ENCODE measurements around the gene PPIP5K2.

Gene PPIP5K2

DNA sequence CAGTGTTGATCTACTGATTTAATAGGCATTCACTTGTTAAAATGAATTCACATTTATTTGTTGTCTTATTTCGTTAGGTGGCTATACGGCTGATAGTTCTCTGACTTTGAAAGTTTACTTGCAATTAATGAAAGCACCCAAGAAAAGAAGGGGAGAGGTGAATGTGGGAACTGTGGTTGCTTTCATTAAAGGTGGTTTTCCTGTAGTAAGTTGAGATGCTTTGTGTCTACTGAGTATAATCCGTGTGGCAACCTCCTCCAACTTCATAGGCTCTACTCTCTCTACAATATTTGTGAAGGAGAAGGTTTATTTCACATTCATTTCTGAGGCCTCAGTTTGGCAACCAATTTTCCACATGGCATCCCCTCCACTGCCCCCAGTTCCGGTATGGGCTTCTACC lies 125.7 kb downstream of the PPIP5K2 start:
- DNase-seq (ENCODE audit: low read depth in 2 of 2): no peak

DNA sequence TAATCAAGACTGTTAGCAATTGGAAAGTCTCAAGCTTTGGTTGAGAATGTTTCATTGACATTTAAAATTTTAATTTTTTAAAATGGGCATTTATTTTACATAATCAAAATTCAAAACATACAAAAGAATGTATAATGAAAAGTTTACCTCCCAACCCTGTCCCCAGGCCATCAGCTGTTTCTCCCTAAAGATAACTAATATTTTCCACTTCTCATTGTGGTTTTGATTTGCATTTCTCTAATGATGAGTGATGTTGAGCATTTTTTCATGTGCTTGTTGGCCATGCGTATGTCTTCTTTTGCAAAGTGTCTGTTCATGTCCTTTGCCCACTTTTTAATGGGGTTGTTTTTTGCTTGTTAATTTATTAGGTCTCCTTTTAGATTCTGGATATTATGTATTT lies 127.0 kb downstream of the PPIP5K2 start:
- DNase-seq (ENCODE audit: low read depth in 2 of 2): no peak

DNA sequence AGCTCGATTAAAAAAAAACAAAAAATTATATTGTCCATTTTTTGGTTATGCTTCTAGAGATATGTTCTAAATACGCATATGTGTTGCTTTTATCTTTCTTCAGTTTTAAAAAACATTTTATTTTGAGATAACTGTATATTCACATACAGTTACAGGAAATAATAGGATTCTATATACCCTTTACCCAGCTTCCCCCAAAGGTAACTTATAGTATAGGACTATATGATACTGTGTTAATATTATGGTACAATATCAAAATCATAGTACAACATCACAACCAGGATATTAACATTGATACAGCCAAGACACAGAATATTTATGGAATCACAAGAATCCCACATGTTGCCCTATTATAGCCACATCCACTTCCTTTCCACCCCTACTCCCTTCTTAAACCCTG lies 129.0 kb downstream of the PPIP5K2 start:
- DNase-seq (ENCODE audit: low read depth in 2 of 2): no peak

DNA sequence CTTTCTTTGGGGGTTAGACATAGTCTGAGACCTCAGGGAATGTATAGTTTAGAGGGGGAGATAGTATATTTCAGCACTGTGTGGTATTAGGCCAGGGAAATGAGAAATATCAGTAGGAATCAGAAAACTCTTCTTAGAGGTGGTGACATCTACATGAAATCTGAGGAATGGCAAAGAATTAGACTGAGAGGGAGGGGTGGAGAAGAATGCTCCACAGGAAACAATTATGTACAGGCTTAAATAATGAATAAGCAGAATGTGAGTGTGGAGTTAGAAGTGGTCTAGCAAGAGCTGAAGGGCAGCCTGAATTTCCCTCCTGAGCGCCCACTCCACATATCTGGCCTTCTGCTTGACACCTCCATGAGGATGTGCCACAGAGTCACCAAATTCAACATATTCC lies 134.8 kb downstream of the PPIP5K2 start:
- no peak for DNase-seq (ENCODE audit: low read depth in 2 of 2)

DNA sequence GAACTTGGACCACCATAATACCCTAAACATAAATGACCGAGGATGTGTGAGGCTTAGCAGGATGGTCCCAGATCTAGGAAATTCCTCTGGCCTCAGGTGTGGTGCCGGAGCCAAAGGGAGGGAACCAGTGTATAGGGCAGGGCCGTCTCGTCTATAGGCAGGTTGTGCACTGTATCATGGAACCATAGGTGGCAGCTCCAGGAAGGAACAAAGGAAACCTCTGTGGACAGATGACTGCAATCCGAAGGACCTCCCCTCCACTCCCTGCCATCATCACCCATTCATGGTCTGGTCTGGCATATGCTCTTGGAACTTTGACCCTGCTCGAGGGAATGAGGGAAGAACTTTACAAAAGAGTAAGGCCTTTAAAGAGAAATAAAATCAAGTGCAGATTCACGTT lies 135.6 kb downstream of the PPIP5K2 start:
- no peak for DNase-seq (ENCODE audit: low read depth in 2 of 2)

DNA sequence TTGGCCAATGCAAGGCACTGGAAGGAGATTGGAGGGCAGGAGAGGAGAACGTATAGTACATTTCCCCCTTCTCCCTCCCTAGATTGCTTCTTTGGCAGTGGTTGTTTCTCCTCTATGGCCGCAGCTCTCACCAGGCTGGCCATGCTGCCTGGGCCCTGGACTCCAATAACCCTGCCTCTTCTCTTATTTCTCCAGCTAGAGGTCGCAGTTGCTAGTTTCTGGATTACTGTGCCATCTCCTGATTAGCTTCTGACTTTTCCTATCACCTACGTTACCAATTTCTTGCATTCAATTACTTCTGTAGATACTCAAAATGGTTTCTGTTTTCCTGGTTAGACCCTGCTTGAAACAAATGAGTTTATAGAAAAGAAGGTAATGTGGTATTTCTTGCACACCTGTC lies 136.1 kb downstream of the PPIP5K2 start:
- DNase-seq (ENCODE audit: low read depth in 2 of 2): no peak

DNA sequence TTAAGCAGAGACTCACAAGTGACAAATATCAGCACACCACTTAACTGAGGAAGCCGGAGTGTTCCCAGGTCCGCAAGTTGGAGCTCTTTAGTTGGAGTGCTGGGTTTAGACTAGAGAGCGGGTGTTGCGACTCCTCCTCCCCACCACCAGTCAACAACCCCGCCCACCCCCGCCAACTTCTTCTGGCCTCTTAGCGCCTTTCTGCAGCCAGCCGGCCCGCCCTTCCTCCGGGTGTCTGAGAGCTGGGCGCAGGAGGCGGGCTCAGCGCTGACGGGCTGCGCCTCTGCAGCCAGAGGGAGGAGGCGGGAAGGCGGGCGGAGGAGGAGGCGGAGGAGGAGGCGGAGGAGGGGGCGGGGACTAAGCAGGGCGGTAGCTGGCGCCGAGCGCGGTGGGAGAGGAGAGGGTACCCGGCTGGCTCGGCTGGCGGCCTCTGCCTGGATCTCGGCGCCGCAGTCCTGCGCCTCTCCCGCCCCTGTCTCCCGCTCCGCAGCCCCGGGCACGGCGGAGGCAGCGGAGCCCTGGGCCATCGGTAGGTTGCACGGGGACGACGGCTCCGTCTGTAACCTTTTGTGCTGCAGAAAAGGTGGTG lies 138.4 kb downstream of the PPIP5K2 start, which contains the start of gene MACIR:
MACIR (plus strand) TSS at position 396 of the 589 bp plus-strand sequence. CDS start 17,157 bp downstream, outside the sequence.
- DNase-seq (ENCODE audit: low read depth in 2 of 2): peak; percentile 90 to 92

DNA sequence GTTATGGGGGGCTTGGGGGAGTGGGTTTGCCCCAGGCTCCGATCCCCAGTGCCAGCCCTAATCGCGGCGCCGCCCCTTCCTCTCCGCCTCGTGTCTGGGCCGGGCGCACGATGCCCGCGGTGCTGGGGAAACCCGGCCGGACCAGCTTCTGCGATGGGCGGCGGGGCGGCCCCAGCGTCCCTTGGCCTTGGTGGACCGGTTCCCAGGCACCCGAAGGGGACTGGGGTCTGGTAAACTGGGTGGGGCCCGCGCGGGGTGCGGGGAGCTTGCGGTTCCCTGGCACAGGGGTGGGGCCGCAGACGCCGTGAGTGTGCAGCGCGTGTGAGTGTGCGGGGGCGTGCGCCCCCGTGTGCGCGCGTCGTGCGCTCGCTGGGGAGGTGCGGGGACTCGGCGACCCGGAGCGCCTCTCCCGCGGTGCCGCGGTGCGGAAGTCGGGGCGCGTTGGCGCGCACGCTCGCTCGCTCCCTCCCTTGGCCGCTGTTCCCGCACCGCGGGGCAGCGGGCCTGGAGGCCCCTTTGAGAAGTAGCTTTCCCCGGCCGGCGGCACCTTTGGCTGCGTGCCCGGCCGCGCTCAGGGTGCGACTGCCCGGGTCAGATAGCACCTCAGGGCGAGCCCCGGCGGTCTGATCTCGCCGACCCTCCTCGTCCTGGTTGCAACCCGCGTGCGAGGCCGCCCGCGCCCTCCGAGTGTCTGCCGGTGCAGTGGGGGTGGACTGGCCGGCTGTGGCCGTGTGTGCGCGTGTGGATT lies 139.0 kb downstream of the PPIP5K2 start:
- DNase-seq (ENCODE audit: low read depth in 2 of 2): peak; percentile 36 to 42

DNA sequence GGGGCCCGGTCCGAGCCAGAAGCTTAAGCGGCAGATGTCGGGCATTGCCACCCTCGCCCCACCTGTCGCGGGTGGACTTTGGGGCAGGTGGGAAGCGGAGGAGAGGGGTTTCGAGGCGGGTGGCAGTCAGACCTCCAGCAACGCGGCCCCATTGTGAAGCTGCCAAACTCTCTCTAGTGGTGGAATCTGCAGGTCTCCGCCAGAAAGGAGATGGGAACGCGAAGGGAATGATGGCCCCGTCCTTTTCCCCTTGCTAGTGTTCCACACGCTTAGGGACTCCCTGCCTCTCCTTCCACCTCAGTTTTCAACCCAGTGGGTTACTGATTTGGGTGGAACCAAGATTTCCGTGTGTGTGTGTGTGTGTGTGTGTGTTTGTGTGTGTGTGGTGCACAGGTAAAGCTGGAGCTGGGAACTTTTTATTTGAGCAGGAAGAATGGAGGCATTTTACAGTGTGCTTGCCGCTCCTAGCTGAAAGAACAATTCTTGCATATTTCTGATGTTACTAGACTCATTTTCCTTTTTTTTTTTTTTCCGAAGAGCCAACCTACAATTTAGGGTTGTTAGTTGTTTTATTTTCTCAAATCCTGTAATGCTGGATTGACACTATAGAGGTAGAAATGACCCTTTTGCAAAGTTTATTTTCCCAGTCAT lies 139.7 kb downstream of the PPIP5K2 start:
- no peak for DNase-seq (ENCODE audit: low read depth in 2 of 2)

DNA sequence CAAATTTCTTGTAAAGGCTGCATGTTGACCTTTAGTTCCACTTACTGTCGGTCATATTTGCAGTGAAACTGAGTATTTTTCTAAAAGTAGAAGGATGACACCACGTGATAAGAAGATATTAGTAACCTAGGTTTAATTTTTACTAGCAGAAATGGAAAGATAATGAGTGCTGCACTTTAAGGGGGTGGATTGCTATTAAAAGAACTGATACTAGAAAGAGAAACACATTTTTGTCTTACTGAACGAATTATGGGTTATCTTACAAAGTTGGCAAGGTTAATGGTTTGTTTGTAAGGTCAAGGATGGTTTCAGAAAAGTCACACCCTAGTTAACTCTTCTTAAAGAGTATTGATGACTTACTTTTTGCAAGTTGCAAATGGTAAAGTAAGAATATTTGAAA lies 140.8 kb downstream of the PPIP5K2 start:
- no peak for DNase-seq (ENCODE audit: low read depth in 2 of 2)

Measured in stimulated activated CD8-positive, alpha-beta memory T cell treated with anti-CD3 and anti-CD28 coated beads, Interleukin-2, amount 100 ng/mL, for 48 hours (primary cell).